GM12864 (cell line): ENCODE measurements around the gene RBM43.

Experiments
- DNase-seq: peaks from one replicate; pipeline ENCODE4 v3.0.0-alpha.2; 2011; ENCODE audit warnings: low read depth
- H3K4me3 ChIP-seq: 2 replicates; pipeline ENCODE4 v1.5.1; 2011; ENCODE audit warnings: mild to moderate bottlenecking, low read depth, low read length, control low read depth
- CTCF ChIP-seq: IDR thresholded peaks from 2 replicates; pipeline ENCODE4 v1.5.1; 2011; ENCODE audit warnings: low read depth, mild to moderate bottlenecking, moderate library complexity, low read length, control low read depth, inconsistent platforms; ENCODE audit errors: missing control alignments

Gene RBM43

GRCh38 chr2:151200277-151200676, 61.4 kb downstream of the RBM43 start:
- TF ChIP-seq CTCF: no peak
- no peak overlapping the region for H3K4me3 ChIP-seq
- no peak for DNase-seq

GRCh38 chr2:151198645-151199044, 63.0 kb downstream of the RBM43 start:
- H3K4me3 ChIP-seq: no peak overlapping the region
- DNase-seq: no peak
- TF ChIP-seq CTCF: no peak
